GM15510 (cell line): Measurements from ENCODE around the gene MAGI2.

Source experiments
- POLR2A ChIP-seq: IDR thresholded peaks from 3 replicates; pipeline ENCODE4 v1.6.1; 2011; ENCODE audit warnings: borderline replicate concordance; ENCODE audit not compliant: insufficient read length; ENCODE audit errors: extremely low read depth

The MAGI2 gene

DNA sequence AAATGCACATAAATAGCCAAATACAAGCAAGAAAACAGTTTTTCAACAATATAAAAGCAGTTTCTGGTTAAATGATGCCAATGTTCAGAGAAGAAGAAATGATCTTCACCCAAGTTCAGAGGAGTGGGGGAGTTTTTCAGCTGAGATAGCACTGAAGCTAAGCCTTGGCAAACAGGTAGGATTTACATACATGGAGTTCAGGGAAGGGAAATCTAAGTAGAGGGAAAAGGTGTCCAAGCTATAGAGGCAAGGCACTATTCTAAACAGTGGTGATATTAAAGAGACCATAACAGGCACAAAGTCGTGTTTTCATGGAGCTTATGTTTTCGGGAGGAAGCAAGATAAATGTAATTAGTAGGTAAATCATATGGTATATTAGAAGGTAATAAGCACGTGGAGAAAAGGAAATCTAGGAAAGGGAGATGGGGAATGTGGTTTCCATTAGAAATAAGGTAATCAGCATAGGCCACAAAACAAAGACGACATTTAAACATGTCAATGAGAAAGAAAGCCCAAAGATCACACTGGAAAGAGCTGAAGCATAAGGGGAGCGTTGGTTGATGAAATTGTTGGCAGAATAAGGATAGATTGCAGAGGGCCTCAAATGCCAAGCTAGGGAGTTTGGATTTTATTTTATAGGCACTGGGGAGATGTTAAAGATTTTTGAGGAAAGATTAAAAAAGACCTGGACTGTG, 704.3 kb downstream of the MAGI2 start:
- no peak for TF ChIP-seq POLR2A

DNA sequence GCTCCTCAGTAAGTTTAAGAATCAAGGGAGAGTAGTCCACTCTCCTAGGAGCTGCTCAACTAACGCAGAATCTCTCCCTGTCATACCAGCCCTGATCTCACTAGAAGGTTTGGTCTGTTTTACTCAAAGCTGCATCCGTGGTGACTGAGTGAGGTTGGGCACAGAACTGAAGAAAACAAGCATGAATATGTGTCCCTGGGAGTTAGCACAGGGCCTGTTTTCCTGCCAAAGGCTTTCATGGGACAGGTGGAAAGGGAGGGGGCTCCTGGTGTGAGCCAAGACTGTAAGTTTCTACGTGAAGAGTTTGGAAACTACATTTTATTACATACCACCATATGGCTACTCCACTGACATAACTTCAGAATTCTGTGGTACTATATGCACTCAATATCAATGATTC, 705.9 kb downstream of the MAGI2 start:
- TF ChIP-seq POLR2A: no peak

DNA sequence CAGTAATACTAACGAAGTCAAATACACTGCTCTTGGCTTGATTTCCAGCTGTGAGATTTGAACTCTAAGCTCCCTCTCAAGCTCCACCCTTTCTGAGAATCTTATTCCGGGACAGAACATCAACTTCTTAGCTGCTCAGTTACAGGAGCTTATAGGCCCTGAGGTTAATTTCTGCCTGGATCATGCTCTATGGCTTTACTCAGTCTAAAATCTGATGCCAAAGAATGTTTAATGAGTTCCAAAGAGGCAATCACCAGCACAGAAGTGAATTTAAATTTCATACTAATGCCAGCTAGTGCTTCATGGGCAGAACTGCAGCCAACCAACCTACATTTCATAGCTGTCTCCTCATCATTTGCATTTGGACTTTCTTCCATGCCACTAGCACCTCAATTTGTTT, 707.2 kb downstream of the MAGI2 start:
- TF ChIP-seq POLR2A: no peak

DNA sequence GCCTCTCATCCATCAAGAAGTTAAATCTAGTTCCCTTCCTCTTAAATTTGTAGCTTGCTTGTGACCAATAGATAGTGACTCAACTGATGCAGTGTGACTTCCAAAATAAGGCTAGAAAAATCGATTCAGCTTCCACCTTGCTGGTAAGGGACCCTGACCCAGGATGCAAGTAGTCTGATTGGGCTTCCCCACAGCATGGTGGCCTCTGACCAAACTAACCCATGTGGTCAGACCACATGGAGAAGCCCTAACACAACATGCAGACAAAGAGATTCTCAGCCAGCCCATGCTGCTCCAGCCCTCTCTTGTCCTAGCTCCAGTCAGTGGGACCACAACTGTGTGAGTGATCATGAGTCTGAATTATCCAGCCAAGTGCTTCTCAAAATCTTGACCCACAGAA, 710.8 kb downstream of the MAGI2 start:
- no peak for TF ChIP-seq POLR2A

DNA sequence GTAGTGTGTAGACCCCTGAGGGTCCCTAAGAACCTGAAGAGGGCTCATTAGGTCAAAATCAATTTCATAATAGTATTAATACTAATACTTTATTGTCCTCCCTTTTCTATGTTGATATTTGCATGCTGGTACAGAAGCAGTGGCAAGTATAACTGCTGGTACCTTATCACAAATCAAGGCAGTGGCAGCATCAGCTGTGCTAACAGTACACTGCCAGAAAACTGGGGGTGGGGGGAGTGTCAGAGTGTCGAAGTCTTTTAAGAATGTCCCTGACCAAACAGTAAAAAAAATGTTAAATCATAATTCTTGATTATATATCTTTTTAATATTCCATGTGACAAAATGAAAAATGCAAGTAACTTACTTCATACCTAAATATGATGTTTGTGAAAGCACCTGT, 716.9 kb downstream of the MAGI2 start:
- no peak for TF ChIP-seq POLR2A

DNA sequence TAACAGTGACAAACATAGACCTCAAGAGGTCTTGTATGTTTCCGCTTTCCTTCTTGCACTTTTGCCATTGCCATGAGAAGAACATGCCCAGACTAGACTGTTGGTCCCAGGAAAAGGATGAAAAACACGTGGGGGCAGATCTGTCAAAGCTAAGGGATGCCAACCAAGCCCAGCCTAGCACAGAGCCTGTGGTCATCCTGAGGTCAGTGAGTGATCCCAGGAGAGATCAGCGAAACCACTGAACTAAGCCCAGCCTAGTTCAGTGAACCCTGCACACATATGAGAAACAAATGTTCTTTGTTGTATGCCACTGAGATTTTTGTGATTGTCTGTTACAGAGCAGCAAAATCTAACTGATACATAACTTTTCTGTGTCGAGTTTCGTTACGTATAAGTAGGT, 718.8 kb downstream of the MAGI2 start:
- TF ChIP-seq POLR2A: no peak

DNA sequence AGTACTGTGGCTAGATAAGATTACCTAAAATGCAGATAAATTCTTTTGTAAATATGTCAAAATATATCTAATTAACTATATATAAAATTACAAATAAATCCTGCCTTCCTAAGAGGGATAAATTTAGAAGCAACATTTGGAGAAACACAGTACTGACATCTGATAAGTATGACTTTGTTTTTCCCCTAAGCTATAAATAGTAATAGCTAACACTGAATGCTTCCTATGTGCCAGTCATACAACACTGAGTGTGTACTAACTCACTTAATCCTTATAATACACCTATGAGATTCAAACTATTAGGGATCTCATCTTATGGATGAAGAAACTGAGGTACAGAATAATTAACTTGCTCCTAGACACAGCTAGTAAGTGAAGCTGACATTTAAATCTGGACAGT, 733.4 kb downstream of the MAGI2 start:
- TF ChIP-seq POLR2A: no peak

DNA sequence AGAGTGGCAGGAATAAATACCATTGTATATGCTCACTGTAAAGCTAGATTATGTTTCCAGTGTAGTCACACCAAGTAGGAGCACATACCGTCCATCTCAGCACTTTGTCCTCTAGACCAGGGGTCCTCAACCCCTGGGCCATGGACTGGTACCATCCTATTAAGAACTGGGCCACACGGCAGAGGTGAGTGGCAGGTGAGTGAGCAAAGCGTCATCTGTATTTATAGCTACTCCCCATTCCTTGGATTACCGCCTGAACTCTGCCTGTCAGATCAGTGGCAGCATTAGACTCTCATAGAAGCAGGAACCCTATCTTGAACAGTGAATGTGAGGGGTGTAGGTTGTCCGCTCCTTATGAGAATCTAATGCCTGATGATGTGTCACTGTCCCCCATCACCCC, 735.3 kb downstream of the MAGI2 start:
- TF ChIP-seq POLR2A: no peak

DNA sequence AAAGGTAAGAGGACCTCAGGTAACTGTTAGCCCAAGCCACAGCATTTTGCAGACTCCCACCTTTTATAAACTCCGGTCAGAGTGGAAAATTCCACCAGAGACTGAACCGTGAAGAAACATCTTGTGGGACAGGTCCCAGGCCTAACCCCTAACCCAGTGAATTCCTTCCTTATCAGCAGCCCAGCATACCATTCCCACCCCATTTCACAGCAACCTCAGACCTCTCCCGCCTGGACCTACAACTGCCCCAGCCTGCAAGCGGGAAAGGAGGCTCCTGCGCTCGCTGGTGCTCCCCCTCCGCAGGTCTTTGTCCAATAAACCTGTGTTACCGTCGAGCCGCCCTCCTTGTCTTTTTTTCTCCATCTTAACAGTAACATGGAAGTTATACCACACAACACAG, 736.6 kb downstream of the MAGI2 start:
- no peak for TF ChIP-seq POLR2A

DNA sequence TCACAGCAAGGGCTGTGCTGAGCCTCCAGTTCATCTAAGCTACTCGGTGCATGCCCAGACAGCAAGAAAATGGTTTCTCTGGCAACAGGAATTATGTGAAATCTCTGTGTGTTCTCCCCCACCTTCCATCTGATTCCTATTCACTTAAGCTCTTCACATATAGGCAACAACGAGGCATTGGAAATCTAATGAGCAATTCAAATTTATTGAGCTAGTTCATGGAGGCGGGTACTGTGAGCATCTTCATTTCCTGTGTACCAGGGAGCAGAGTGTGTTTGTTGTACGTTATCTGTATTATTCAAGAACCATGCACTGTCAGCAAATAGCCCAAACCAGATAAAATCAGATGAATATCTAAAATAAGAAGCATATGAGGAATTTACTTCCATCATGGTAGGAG, 739.1 kb downstream of the MAGI2 start:
- TF ChIP-seq POLR2A: no peak

DNA sequence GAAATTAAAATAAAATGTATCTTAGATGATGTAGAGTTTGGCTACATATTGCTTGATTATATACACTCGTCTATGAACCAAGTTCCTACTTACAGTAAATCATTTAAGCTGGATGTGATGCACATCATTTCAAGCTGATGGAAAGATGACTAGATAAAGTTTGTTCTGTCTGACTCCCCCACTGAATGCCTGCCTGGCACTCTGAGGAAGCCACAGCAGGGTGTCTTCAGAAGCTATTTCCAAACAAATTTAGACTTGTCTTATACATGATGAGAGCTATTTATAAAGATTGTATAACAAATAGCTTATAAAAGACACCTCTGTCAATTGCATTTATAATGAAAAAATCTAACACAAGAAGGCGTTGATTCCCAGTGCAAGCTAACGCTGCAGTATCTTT, 741.4 kb downstream of the MAGI2 start:
- no peak for TF ChIP-seq POLR2A

DNA sequence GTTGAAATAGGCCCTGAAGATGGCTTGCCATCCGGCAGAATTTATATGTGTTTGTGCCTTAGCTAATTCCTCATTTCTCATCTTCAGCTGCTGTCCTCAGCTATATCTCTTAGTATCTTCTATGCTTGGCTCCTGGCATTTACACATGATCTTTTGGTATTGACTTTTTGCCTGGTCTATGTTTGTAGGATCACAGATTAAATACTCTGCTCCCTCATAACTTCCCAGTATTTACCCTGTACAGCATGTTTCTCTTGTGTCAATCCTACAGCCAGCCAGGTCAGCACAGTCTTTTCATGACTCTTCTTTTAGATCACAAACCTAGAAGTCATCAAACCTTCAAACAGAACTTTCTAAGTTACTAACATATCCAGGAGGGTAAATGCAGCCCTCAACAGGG, 743.8 kb downstream of the MAGI2 start:
- no peak for TF ChIP-seq POLR2A

DNA sequence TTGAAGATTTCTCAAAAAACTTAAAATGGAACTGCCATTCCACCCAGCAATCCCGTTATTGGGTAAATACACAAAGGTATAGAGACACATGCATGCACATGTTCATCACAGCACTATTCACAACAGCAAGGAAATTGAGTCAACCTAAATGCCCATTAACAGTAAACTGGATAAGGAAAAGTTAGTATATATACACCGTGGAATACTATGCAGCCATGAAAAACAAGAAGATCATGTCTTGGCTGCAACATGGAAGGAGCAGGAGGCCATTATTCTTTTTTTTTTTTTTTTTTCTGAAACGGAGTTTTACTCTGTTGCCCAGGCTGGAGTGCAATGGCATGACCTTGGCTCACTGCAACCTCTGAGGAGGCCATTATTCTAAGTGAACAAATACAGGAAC, 749.0 kb downstream of the MAGI2 start:
- TF ChIP-seq POLR2A: no peak

DNA sequence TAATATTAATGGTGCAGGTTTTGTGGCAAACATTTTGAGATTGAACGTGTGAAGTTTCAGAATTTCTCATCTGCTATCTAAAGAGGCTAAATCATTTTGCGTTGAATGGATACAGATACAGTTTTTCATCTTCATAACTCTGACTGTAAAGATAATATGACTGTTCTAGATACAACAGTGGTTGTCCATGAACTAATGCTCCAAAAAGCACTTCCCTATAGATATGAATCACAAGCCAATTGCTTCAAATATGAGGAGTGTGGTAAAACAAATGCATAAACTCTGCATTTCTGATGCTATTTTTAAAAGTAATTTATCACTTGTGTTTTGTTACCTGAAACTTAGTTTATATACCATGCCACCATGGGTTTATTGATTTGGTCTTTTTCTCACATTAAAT, 750.1 kb downstream of the MAGI2 start:
- no peak for TF ChIP-seq POLR2A

DNA sequence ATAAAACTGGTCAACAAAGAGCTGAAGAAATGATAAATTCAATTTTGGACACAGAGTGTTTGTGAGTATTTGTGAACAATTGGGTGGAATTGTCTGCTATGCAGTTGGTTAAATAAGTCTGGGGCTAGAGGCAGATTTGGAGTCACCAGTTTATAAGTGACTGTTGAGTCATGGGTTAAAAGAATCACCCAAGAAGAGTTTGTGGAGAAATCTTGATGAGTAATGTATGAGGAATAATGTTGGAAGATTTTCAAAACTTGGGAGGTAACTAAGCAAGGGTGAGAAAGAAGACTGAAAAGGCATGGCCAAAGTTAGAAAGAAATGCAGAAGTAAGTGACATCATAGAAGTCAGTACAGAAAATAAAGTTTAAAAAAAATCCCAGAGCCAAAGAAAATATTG, 750.7 kb downstream of the MAGI2 start:
- no peak for TF ChIP-seq POLR2A

DNA sequence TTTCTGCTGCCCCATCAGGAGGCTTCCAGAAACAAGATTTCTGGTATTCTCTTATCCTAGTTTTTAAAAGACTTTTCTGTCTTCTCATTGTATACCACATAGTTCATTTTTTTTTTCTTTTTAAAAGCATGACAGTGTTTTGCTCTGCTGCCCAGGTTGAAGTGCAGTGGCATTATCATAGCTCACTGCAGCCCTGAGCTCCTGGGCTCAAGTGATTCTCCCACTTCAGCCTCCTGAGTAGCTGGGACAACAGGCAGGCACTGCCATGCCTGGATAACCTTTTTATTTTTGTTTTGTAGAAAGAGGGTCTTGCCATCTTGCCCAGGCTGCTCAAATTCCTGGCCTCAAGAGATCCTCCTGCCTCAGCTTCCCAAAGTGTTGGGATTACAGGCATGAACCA, 757.6 kb downstream of the MAGI2 start:
- no peak for TF ChIP-seq POLR2A

DNA sequence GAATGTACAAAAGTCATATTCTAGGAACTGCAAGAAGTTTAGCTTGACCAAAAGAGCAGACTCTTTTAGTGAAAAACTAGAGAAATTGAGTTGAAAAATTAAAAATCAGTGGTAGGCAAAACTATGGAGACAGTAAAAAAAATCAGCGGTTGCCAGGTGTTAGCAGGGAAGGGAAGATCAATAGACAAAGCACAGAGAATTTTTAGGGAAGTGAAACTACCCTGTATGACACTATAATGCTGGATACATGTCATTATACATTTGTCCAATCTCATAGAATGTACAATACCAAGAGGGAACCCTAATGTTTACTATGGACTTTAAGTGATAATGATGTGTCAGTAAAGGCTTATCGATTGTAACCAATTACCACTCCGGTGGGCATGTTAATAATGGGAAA, 761.9 kb downstream of the MAGI2 start:
- TF ChIP-seq POLR2A: no peak
